Dermis microvascular lymphatic vessel endothelial cell (primary cell): ENCODE results near the gene FUT8. TPM values are rescaled to one million over a fixed set of nuclear protein-coding genes. Genes with fewer than 3 reads are reported as not detected.
A peak's percentile ranks its signal among the peaks of the same experiment; 100 is the strongest.

Experiments used
- DNase-seq, 2 donors: peaks; one replicate each; pipeline versions ENCODE4 v3.0.0 to v3.0.0-alpha.2; 2010; ENCODE audit warnings: low read depth in 2 of 2
- total RNA-seq: library from RNA; depleted of rRNA; stranded (reverse); fragments of >200 nt; gene quantifications from 2 replicates; pipeline ENCODE4 v1.2.1, GENCODE V29; 2014

Gene FUT8
- 7.8 and 9.5 TPM in 2 replicates for total RNA-seq

GRCh38 chr14:65412032-65412846 is at the start of gene FUT8:
FUT8 (plus strand) TSS chr14:65412730; CDS start chr14:65561564, 148,834 bp downstream.
- DNase-seq, result peak; percentile 90 to 97

GRCh38 chr14:65366802-65367565 is 45.5 kb upstream of the FUT8 start:
- no peak for DNase-seq

DNA sequence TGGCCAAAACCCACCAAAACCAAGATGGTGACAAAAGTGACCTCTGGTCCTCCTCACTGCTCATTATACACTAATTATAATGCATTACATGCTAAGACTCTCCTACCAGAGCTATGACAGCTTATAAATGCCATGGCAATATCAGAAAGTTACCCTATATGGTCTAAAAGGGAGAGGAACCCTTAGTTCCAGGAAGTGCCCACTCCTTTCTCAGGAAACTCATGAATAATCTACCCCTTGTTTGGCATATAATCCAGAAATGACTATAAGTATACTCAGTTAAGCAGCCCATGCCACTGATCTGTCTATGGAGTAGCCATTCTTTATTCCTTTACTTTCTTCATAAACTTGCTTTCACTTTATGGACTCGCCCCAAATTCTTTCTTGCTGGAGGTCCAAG is 43.0 kb upstream of the FUT8 start:
- no peak for DNase-seq

DNA sequence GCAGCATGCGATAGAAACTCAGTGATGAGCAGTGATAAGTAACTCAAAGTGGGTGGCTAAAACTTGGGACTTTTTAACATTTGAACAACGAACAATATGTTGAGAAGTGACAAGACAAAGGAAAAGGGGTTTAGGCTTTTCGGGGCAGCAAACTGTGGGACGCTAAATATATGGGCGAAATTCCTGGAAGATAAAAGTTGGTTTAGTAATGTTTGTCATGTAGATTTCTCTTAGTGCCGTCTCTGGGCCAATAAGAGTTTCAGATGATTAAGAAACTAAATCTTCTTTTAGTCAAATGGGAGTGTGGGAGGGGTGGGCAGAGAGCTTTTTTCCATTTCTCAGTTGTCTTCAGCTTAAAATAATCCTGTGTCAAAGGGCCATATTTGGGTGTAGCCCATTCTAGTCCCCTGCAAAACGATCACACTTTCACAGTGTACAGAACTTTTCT is 41.7 kb upstream of the FUT8 start:
- no peak for DNase-seq

DNA sequence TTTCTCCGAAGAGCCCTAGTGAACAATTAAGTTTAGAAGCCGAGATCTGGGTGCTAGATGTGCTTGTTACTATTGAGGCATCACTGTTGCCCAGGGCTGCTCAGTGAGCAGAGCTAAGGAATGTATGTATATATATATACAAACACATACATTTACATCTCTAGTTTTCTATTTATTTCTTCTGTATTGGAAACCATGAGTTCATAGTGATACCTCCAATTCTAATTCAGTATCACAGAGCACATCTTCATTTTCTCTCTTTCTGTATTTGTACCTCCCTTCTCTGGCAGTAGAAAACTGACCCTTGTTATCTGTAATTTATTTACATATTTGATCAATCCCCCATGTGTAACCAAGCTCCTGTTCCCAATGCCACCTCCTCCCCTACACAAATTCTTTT is 40.7 kb upstream of the FUT8 start:
- no peak for DNase-seq

DNA sequence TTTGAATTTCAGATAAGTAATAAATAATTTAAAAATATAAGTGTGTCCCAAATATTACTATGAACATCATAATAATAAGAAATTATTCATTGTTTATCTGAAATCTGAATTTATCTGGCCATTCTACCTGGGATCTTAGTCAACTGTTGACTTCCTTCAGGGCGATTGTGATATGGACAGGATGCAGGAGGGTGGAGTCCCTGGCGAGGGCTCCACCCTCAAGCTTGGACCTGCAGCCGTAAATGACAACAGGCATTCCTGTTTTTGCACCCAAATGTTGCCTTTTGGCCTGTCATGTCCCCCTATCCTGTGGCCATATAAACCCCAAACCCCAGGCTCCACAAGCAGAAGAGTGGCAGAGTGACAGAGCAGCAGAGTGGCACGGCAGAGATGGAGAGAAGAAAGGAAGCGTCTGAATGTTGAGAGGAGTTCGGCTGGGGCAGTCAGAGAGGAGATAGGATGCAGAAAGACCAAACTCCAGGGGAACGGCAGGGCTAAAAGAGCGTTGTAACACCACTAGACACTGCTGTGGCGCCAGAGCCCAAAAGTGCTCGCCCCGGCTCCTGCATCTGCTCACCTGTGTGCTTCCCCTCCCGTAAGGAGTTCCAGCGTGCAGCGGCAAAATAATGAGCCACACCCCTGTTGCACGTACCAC is 39.4 kb upstream of the FUT8 start:
- DNase-seq, result no peak

DNA sequence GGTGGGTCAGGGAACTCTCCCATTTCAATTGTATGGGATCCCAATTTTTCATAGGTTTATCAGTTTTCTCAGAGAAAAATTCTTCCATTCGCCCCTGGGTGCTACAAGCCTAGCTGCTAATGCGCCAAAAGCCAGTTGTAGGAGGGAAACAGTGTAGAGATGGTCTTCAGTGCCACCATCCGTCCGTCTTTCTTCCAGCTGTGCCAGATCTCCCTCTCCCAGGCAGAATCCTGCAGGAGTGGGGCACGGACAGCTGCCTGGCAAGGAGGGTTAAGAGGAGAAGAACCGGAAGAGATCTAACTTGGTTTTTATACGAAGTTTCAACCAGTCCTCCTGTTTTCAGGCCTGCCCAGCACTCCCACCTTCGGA is 38.9 kb upstream of the FUT8 start:
- no peak for DNase-seq

- DNase-seq, result no peak
Observed at GRCh38 chr14:65377576-65377975, 35.0 kb upstream of the FUT8 start.

DNA sequence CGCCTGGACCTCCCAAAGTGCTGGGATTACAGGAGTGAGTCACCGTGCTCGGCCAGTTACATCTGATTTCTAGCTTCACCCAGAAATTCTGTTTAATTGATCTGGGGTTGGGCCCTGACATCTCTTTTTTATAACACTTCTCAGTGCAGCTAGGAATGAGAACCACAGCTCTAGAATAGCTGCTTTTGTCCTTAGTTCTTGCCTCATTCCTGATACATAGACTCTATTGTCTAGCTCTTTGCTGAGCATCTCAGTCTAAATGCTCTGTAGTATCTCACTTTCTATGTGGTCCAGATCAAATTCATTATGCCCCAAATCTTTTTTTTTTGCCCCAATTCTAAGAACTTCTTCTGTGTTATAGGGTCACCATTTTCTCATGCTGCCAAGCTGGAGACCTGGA is 29.9 kb upstream of the FUT8 start:
- DNase-seq, result no peak

- no peak for DNase-seq
Observed at GRCh38 chr14:65387171-65387570, 25.4 kb upstream of the FUT8 start.

- no peak for DNase-seq
Observed at GRCh38 chr14:65387628-65388027, 24.9 kb upstream of the FUT8 start.

DNA sequence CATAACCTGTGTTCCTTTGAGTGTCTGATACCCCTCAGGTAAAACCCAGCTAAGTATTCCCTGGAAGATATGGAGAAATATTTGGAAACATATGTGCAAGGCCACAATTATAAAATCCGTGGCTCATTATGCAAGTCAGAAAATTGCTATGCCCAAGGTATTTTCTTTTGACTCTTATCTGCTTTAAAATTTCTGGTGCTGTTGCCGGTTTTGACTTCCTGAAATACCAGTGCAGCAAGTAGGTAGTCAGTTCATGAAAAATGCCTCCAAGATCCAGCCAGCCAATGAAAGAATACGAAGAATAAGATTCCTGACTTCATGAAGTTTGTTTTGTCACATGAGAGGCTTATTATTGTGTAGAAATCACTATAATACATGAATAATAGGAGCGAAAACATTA is 20.2 kb upstream of the FUT8 start:
- DNase-seq, result no peak

DNA sequence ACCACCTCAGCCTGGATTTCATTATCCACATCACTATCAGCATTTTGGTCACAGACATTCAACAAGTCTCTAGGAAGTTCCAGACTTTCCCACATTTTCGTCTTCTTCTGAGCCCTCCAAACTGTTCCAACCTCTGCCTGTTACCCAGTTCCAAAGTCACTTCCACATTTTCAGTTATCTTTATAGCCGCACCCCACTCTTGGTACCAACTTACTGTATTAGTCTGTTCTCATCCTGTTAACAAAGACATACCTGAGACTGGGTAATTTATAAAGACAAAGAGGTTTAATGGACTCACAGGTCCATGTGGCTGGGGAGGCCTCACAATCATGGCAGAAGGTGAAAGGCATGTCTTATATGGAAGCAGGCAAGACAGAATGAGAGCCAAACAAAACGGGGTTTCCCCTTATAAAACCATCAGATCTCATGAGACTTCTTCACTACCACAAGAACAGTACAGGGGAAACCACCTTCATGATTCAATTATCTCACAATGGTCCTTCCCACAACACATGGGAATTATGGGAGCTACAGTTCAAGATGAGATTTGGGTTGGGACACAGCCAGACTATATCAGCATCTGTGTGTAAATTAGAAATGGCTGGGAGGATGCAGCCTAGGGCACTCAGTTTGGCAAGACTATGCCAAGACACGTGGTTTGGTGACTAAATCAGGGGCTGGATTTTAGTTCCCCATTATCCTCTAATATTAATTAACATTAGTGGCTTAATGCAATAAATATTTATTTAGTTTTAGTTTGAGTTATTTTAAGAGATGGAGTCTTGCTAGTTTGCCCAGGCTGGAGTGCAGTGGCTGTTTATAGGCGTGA is 16.2 kb upstream of the FUT8 start:
- DNase-seq, result no peak

GRCh38 chr14:65403231-65403630 is 9.3 kb upstream of the FUT8 start:
- no peak for DNase-seq

- DNase-seq, result no peak
Observed at GRCh38 chr14:65408113-65408512, 4.4 kb upstream of the FUT8 start.

DNA sequence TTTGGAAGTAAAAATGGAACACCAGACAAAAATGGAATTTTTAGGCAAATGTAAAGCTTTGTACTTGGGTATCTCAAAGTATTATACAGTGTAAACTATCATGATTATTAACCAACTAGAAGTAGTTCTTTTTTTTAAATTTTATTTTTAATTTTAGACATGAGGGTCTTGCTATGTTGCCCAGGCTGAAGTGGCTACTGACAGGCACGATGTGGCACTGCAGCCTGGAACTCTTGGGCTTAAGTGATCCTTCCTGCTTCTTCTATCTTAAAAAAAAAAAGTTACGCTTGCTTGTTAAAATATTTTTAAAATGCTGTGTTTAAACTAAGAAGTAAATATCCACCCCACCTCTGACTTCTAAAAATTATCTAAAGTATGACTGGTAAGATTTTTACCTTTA is 1.9 kb upstream of the FUT8 start:
- DNase-seq, result no peak

- peak; percentile 67 to 93 for DNase-seq
Observed at GRCh38 chr14:65411656-65412031, 886 bp upstream of the FUT8 start.

DNA sequence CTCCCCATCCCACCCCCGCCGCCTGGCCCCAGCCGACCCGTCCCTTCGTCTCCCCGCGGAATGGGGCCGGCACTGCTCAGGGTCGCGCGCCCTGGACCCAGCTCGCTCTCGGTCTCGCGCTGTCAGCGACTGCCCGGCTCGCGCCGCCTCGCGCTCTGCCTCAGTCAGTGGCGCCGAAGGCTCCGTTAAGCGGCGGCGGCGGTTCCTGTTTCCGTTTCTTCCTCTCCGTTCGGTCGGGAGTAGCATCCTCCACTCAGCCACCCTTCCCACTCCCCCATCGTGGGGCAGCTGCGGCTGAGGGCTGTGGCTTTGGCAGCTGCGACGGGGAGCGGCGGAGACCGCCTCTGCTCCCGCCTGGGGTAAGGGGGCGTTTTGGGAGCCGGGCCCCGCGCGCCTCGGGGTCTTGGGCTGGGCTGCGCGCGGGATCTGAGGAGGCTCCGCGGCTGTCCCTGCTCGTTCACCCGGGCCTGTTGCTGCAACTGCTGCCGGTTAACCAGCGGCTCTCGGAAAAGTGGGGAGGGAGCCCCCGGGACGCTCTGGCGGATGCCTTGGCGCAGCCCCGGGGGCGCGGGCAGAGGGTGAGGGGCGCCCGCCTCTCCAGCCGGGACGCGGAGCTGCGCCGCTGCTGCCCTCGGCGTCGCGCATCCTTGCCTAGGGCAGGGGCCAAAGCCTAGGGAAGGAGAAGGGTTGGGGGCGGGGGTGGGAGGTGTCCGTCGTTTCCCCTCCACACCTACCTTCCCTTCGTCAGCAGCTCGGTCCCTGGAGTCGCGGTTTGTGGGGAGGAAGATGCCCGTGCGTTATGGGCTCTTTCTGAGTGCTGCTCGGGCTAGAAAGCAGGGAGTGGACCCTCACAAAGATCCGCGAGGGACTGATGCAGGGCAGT is 567 bp downstream of the FUT8 start:
- DNase-seq, result peak; percentile 6 to 17

- DNase-seq, result no peak
Observed at GRCh38 chr14:65413739-65414045, 1.2 kb downstream of the FUT8 start.

- DNase-seq, result peak; percentile 12 to 52
Observed at GRCh38 chr14:65414961-65415589, 2.5 kb downstream of the FUT8 start.
